Activated CD8-positive, alpha-beta memory T cell treated with anti-CD3 and anti-CD28 coated beads, Interleukin-2, amount 10 ng/mL, durations not matched to agents 7 days and 5 days (primary cell): ENCODE measurements around the gene FAM168A. TPM values are rescaled to one million over a fixed set of nuclear protein-coding genes. Genes with fewer than 3 reads are reported as not detected.

Experiments used
- ATAC-seq: fragments of 150-1000 bp; cut with Tn5 transposase; one replicate; pipeline ENCODE4 v1.10.0; 2021; ENCODE audit warnings: moderate library complexity
- CTCF ChIA-PET: fragments of 350-600 bp; sonication (Branson Sonifier 250); formaldehyde crosslinking; loops from one replicate; lab custom pipeline; 2021; ENCODE audit warnings: antibody characterized with exemption; lab: Charles Lee
- DNase-seq: peaks from one replicate; pipeline ENCODE4 v3.0.0-alpha.2; 2020
- H3K27ac Mint-ChIP-seq: one replicate; pipeline ENCODE4 v1.8.0; 2021; ENCODE audit warnings: mild to moderate bottlenecking, mixed read lengths
- H3K27me3 Mint-ChIP-seq: one replicate; pipeline ENCODE4 v1.8.0; 2021; ENCODE audit warnings: mixed read lengths
- H3K36me3 Mint-ChIP-seq: one replicate; pipeline ENCODE4 v1.8.0; 2021; ENCODE audit warnings: mild to moderate bottlenecking, mixed read lengths
- H3K4me1 Mint-ChIP-seq: one replicate; pipeline ENCODE4 v1.8.0; 2021; ENCODE audit warnings: mixed read lengths
- H3K4me3 Mint-ChIP-seq: one replicate; pipeline ENCODE4 v1.8.0; 2021; ENCODE audit warnings: mild to moderate bottlenecking, moderate library complexity, mixed read lengths
- H3K9me3 Mint-ChIP-seq: one replicate; pipeline ENCODE4 v1.8.0; 2022; ENCODE audit warnings: low read depth, mixed read lengths
- total RNA-seq, 2 experiments: library from RNA; stranded (reverse); gene quantifications; one replicate each; pipeline ENCODE4 v1.2.3, GENCODE V29; 2021

Gene FAM168A
- total RNA-seq, 2 experiments from 2014 or later: 19.3 to 20.5 TPM

GRCh38 chr11:73393479-73394415, 204.2 kb downstream of the FAM168A start:
- no peaks in the 10 kb centered on the region for H3K4me1 Mint-ChIP-seq
- no peaks in the 10 kb centered on the region for H3K27me3 Mint-ChIP-seq
- no peaks in the 10 kb centered on the region for H3K9me3 Mint-ChIP-seq
- ATAC-seq (peak; percentile 74), DNase-seq (peak; percentile 77)
- CTCF ChIA-PET: interaction anchor here (0.6 to 3.9 kb wide), 25 partner anchors 8 to 473 kb away, joined by 3 to 130 read pairs (median 4); partner anchors contain the start of gene ARHGEF17
- peaks cover 5% of the 10 kb centered on the region for H3K36me3 Mint-ChIP-seq
- no peak overlapping the region for H3K27ac Mint-ChIP-seq
- no peak overlapping the region for H3K4me3 Mint-ChIP-seq

GRCh38 chr11:73393011-73393380, 204.9 kb downstream of the FAM168A start:
- peaks cover 2% of the 10 kb centered on the region for H3K4me1 Mint-ChIP-seq
- no peak overlapping the region for H3K27ac Mint-ChIP-seq
- ATAC-seq: no peak
- no peak overlapping the region for H3K4me3 Mint-ChIP-seq
- CTCF ChIA-PET: interaction anchor here (0.6 to 3.9 kb wide), 22 partner anchors 9 to 474 kb away, joined by 3 to 130 read pairs (median 4); partner anchors contain the start of gene ARHGEF17
- peaks cover 5% of the 10 kb centered on the region for H3K36me3 Mint-ChIP-seq
- H3K9me3 Mint-ChIP-seq: no peaks in the 10 kb centered on the region
- DNase-seq: no peak
- H3K27me3 Mint-ChIP-seq: no peaks in the 10 kb centered on the region

GRCh38 chr11:73392108-73393010, 205.6 kb downstream of the FAM168A start:
- Mint-ChIP-seq H3K4me3 (no peak overlapping the region), H3K9me3 (no peaks in the 10 kb centered on the region), H3K4me1 (peaks cover 5% of the 10 kb centered on the region), H3K27me3 (no peaks in the 10 kb centered on the region), H3K27ac (no peak overlapping the region), H3K36me3 (peaks cover 5% of the 10 kb centered on the region)
- no peak for ATAC-seq
- DNase-seq: no peak
- CTCF ChIA-PET: interaction anchor here (0.9 to 3.9 kb wide), 14 partner anchors 8 to 90 kb away, joined by 3 to 130 read pairs (median 7); partner anchors contain the start of gene ARHGEF17

- CTCF ChIA-PET: interaction anchor here (3.9 kb wide), 1 partner anchor 40 kb away, joined by 130 read pairs; no protein-coding TSS in a partner anchor
- Mint-ChIP-seq H3K9me3 (no peaks in the 10 kb centered on the region), H3K4me1 (peaks cover 12% of the 10 kb centered on the region), H3K27me3 (no peaks in the 10 kb centered on the region), H3K36me3 (peaks cover 5% of the 10 kb centered on the region), H3K4me3 (no peak overlapping the region), H3K27ac (no peak overlapping the region)
- no peak for DNase-seq
- no peak for ATAC-seq
These were observed 206.2 kb downstream of the FAM168A start for GRCh38 chr11:73391665-73392064.

GRCh38 chr11:73390601-73391565, 207.0 kb downstream of the FAM168A start:
- Mint-ChIP-seq H3K27me3 (no peaks in the 10 kb centered on the region), H3K9me3 (no peaks in the 10 kb centered on the region), H3K36me3 (peaks cover 5% of the 10 kb centered on the region), H3K4me1 (peaks cover 20% of the 10 kb centered on the region), H3K4me3 (no peak overlapping the region), H3K27ac (peak overlapping the region; percentile 28)
- CTCF ChIA-PET: interaction anchor here (1.3 to 3.9 kb wide), 3 partner anchors 39 to 42 kb away, joined by 4 to 130 read pairs (median 24); no protein-coding TSS in a partner anchor
- DNase-seq (no peak), ATAC-seq (no peak)

GRCh38 chr11:73389916-73390315, 208.0 kb downstream of the FAM168A start:
- H3K4me1 Mint-ChIP-seq: peaks cover 30% of the 10 kb centered on the region
- CTCF ChIA-PET: interaction anchor here (1.3 to 2.7 kb wide), 3 partner anchors 13 to 41 kb away, joined by 4 to 24 read pairs (median 4); partner anchors contain the start of gene RELT
- ATAC-seq: no peak
- no peaks in the 10 kb centered on the region for H3K27me3 Mint-ChIP-seq
- H3K9me3 Mint-ChIP-seq: no peaks in the 10 kb centered on the region
- peaks cover 3% of the 10 kb centered on the region for H3K36me3 Mint-ChIP-seq
- DNase-seq: no peak
- H3K4me3 Mint-ChIP-seq: no peak overlapping the region
- peak overlapping the region; percentile 0 for H3K27ac Mint-ChIP-seq

- no peak overlapping the region for H3K27ac Mint-ChIP-seq
- DNase-seq: no peak
- no peaks in the 10 kb centered on the region for H3K27me3 Mint-ChIP-seq
- H3K4me1 Mint-ChIP-seq: peaks cover 38% of the 10 kb centered on the region
- CTCF ChIA-PET: interaction anchor here (1.3 to 2.7 kb wide), 3 partner anchors 12 to 40 kb away, joined by 4 to 24 read pairs (median 4); partner anchors contain the start of gene RELT
- no peaks in the 10 kb centered on the region for H3K9me3 Mint-ChIP-seq
- no peak for ATAC-seq
- H3K36me3 Mint-ChIP-seq: peaks cover 3% of the 10 kb centered on the region
- H3K4me3 Mint-ChIP-seq: no peak overlapping the region
These were observed 208.8 kb downstream of the FAM168A start for GRCh38 chr11:73389134-73389525.

GRCh38 chr11:73388265-73389133, 209.4 kb downstream of the FAM168A start:
- H3K4me1 Mint-ChIP-seq: peaks cover 44% of the 10 kb centered on the region

GRCh38 chr11:73387594-73388264, 210.2 kb downstream of the FAM168A start:
- Mint-ChIP-seq H3K4me1 (peaks cover 51% of the 10 kb centered on the region), H3K9me3 (no peaks in the 10 kb centered on the region), H3K36me3 (no peaks in the 10 kb centered on the region), H3K27me3 (no peaks in the 10 kb centered on the region), H3K27ac (peak overlapping the region; percentile 75), H3K4me3 (no peak overlapping the region)
- CTCF ChIA-PET: interaction anchor here (1.3 to 5.0 kb wide), 4 partner anchors 11 to 37 kb away, joined by 3 to 43 read pairs (median 14); partner anchors contain the start of gene RELT
- ATAC-seq: no peak
- no peak for DNase-seq

More at GRCh38 chr11:73388265-73389133, 209.4 kb downstream of the FAM168A start:
- no peaks in the 10 kb centered on the region for H3K9me3 Mint-ChIP-seq
- no peaks in the 10 kb centered on the region for H3K27me3 Mint-ChIP-seq
- peaks cover 3% of the 10 kb centered on the region for H3K36me3 Mint-ChIP-seq
- no peak for ATAC-seq
- H3K27ac Mint-ChIP-seq: peak overlapping the region; percentile 72
- no peak for DNase-seq
- CTCF ChIA-PET: interaction anchor here (2.1 to 2.7 kb wide), 2 partner anchors 12 to 38 kb away, joined by 4 to 24 read pairs; partner anchors contain the start of gene RELT
- H3K4me3 Mint-ChIP-seq: no peak overlapping the region

- CTCF ChIA-PET: interaction anchor here (0.6 to 5.0 kb wide), 3 partner anchors 10 to 274 kb away, joined by 3 to 43 read pairs (median 3); partner anchors contain the start of gene RELT
- no peak overlapping the region for H3K4me3 Mint-ChIP-seq
These were observed 211.4 kb downstream of the FAM168A start for GRCh38 chr11:73386546-73386945.

More at GRCh38 chr11:73386546-73386945, 211.4 kb downstream of the FAM168A start:
- DNase-seq: no peak
- no peaks in the 10 kb centered on the region for H3K36me3 Mint-ChIP-seq
- H3K27me3 Mint-ChIP-seq: no peaks in the 10 kb centered on the region
- no peak for ATAC-seq
- peak overlapping the region; percentile 85 for H3K27ac Mint-ChIP-seq
- peaks cover 61% of the 10 kb centered on the region for H3K4me1 Mint-ChIP-seq
- H3K9me3 Mint-ChIP-seq: no peaks in the 10 kb centered on the region
